Bronchial epithelial cell (primary cell): Measurements from ENCODE around the gene BLACAT1. TPM values are rescaled to one million over a fixed set of nuclear protein-coding genes. Genes with fewer than 3 reads are reported as not detected.

Source experiments
- DNase-seq: peaks from one replicate; pipeline ENCODE4 v3.0.0-alpha.2; 2010; ENCODE audit warnings: low read depth
- FAIRE-seq: peaks from 2 replicates; lab custom pipeline; 2011; peaks lifted over from hg19 to GRCh38; lab: Jason Lieb, UNC
- H3K27me3 ChIP-seq: 2 replicates; pipeline ENCODE4 v1.5.1; 2011; ENCODE audit warnings: low read length; ENCODE audit not compliant: control insufficient read depth, insufficient read depth
- H3K36me3 ChIP-seq: 2 replicates; pipeline ENCODE4 v1.5.1; 2011; ENCODE audit warnings: low read length; ENCODE audit not compliant: control insufficient read depth, insufficient read depth
- H3K4me3 ChIP-seq: 2 replicates; pipeline ENCODE4 v1.5.1; 2011; ENCODE audit warnings: mild to moderate bottlenecking, low read depth, low read length, control low read depth
- total RNA-seq: library from RNA; depleted of rRNA; stranded (reverse); fragments of >200 nt; gene quantifications from 2 replicates; pipeline ENCODE4 v1.2.1, GENCODE V29; 2014
- TF ChIP-seq, protein P1 (sequence below): IDR thresholded peaks from 2 replicates; pipeline ENCODE4 v1.5.1; 2011; ENCODE audit warnings: mild to moderate bottlenecking, moderate library complexity, low read length, control low read depth, inconsistent platforms; ENCODE audit not compliant: insufficient read depth, severe bottlenecking

Gene BLACAT1
- total RNA-seq, 1 donor from 2014 or later: 0.79 TPM

DNA sequence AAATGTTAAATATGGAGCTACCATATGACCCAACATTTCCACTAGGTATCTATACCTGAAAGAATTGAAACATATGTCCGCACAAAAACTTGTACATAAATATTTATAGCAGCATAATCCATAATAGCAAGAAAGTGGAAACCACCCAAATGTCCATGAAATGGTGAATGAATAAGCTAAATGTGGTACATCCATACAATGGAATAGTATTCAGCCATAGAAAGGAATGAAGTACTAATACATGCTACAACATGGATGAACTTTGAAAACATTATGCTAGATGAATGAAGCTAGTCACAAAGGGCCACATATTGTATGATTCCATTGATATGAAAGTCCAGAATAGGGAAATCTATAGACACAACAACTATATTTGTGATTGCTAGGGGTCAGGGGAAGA, 20.0 kb upstream of the BLACAT1 start:
- peaks cover 6% of the 10 kb centered on the region for H3K27me3 ChIP-seq
- H3K4me3 ChIP-seq: no peak overlapping the region
- DNase-seq: no peak
- TF ChIP-seq, protein P1, sequence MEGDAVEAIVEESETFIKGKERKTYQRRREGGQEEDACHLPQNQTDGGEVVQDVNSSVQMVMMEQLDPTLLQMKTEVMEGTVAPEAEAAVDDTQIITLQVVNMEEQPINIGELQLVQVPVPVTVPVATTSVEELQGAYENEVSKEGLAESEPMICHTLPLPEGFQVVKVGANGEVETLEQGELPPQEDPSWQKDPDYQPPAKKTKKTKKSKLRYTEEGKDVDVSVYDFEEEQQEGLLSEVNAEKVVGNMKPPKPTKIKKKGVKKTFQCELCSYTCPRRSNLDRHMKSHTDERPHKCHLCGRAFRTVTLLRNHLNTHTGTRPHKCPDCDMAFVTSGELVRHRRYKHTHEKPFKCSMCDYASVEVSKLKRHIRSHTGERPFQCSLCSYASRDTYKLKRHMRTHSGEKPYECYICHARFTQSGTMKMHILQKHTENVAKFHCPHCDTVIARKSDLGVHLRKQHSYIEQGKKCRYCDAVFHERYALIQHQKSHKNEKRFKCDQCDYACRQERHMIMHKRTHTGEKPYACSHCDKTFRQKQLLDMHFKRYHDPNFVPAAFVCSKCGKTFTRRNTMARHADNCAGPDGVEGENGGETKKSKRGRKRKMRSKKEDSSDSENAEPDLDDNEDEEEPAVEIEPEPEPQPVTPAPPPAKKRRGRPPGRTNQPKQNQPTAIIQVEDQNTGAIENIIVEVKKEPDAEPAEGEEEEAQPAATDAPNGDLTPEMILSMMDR: no peak
- no peaks in the 10 kb centered on the region for H3K36me3 ChIP-seq
- no peak for FAIRE-seq

DNA sequence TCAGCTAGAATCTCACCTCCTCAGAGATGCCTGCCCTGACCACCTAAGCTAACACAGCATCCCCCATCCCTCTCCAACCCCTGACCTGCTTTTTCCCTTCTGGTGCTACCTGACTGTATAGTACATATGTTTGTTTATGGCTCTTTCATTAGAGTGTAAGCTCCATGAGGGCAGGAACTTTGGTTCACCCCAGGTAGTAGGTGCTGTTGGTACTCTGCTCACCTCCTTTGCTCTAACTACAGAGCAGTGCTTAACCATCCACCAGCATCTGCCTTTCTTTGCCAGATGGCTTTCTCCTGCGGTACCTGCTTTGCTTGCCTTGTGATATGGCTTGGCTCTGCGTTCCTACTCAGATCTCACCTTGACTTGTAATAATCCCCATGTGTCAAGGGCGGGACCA, 18.7 kb upstream of the BLACAT1 start:
- Histone ChIP-seq H3K36me3 (no peaks in the 10 kb centered on the region), H3K27me3 (peaks cover 2% of the 10 kb centered on the region), H3K4me3 (no peak overlapping the region)
- TF ChIP-seq, protein P1: no peak
- DNase-seq (no peak), FAIRE-seq (no peak)

DNA sequence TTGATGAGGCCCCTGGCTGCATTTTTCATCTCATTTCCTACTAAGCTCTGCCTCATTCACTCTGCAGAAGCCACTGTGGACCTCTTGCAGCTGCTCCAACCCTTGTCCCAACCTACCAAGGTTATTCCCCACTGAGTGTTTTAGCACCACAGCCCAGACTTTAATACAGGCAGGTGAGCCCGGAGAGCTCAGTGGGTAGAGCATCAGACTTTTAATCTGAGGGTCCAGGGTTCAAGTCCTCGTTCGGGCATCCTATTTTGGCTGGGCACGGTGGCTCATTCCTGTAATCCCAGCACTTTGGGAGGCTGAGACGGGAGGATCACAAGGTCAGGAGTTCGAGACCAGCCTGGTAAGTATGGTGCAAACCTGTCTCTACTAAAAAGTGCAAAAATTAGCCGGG, 18.1 kb upstream of the BLACAT1 start:
- FAIRE-seq (no peak), DNase-seq (no peak)
- TF ChIP-seq, protein P1: no peak
- Histone ChIP-seq H3K4me3 (no peak overlapping the region), H3K36me3 (no peaks in the 10 kb centered on the region), H3K27me3 (peaks cover 2% of the 10 kb centered on the region)

DNA sequence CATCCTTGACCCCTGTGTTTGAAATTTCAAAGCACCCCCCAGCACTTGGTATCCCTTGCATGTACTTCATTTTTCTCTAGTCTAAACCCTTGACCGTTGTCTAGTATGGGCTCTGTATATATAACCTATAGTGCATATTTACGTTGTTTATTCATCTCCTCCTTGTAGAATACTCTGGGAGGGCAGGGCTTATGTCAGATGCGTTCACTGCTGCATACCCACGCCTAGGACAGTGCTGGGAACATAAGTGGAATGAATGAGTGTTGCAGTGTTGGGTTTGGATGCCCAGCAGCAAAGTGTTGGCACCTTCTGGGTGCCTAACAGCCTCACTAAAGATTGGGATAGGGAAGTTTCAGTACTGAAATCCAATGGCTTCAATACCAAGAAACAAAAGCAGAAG, 17.6 kb upstream of the BLACAT1 start:
- TF ChIP-seq, protein P1: no peak
- FAIRE-seq (no peak), DNase-seq (no peak)
- H3K4me3 ChIP-seq: no peak overlapping the region
- peaks cover 2% of the 10 kb centered on the region for H3K27me3 ChIP-seq
- H3K36me3 ChIP-seq: no peaks in the 10 kb centered on the region

DNA sequence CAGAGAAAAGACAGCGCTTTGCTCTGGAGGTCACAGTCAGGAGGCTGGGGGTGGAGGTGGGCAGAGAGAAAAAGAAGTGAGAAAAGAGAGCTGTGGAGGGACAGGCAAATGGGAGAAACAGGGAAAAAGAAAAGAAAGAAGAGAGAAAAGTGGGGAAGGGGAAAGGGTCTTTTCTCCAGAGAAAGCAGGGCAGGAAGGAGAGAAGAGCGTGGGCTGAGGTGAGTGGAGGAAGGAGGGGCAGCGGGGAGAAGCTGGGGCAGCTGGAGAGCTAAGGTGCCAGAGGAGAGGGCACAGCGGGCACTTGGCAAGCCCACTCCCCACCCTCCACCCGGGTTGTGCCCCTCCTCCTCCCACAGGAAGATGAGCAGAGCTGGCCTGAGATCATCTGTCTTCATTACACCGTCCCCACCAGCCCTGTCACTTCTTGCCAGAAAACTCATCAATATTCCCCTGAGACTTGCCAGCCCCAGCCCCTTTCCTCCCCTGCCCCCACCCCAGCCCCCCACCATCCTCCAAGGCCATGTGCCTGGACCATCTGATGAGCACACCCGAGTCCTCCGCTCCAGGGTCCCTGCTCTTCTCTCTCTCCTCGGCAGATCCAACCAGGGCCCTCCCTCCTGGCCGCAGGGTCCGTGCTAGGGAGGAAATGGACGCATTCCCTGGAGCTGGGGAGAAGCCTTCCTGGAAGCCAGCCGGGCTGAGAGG, 17.0 kb upstream of the BLACAT1 start:
- no peak for FAIRE-seq
- Histone ChIP-seq H3K36me3 (no peaks in the 10 kb centered on the region), H3K27me3 (peaks cover 2% of the 10 kb centered on the region), H3K4me3 (no peak overlapping the region)
- no peak for DNase-seq
- TF ChIP-seq, protein P1: no peak

DNA sequence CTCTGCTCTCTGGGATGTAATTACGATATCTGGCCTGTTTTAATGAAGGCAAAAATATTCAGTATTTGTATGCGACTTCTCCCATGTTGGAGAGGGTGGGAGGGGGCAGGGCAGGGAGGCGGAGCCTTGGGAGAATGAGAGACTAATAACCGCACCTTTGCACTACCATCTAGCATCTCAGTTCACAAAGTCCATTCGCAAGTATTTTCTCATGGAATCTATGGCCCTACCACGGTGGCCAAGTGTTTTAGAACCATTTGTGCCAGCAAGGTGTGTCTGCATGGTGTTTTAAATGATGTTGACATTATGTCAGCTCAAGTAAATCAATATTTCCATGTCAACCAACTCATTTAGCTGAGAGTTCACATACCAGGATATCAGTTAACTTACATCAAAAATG, 14.3 kb upstream of the BLACAT1 start:
- peaks cover 5% of the 10 kb centered on the region for H3K27me3 ChIP-seq
- TF ChIP-seq, protein P1: no peak
- FAIRE-seq: no peak
- H3K4me3 ChIP-seq: no peak overlapping the region
- H3K36me3 ChIP-seq: no peaks in the 10 kb centered on the region
- no peak for DNase-seq
